Ascending aorta (tissue), 2 donors: ENCODE data around the gene VEGFA. TPM values are rescaled to one million over a fixed set of nuclear protein-coding genes. Genes with fewer than 3 reads are reported as not detected.

Experiments used
- DNase-seq, 2 donors: peaks; one replicate each; pipeline ENCODE4 v3.0.0-alpha.2; 2019; ENCODE audit warnings: low spot score in 2 of 2
- H3K27ac ChIP-seq, 2 donors: fragments of 200-600 bp; sonication (generic); one replicate each; pipeline ENCODE4 v1.5.1; 2016 to 2017; ENCODE audit warnings: mild to moderate bottlenecking in 1 of 2
- H3K27me3 ChIP-seq: fragments of 200-600 bp; sonication (generic); one replicate; pipeline ENCODE4 v1.5.1; 2017
- H3K36me3 ChIP-seq, 2 donors: fragments of 200-600 bp; sonication (generic); one replicate each; pipeline ENCODE4 v1.5.1; 2016
- H3K4me1 ChIP-seq, 2 donors: fragments of 200-600 bp; sonication (generic); one replicate each; pipeline ENCODE4 v1.5.1; 2016 to 2017; ENCODE audit warnings: mild to moderate bottlenecking in 1 of 2
- H3K4me3 ChIP-seq, 2 donors: fragments of 200-600 bp; sonication (generic); one replicate each; pipeline ENCODE4 v1.5.1; 2016 to 2017; ENCODE audit warnings: mild to moderate bottlenecking in 1 of 2
- H3K9me3 ChIP-seq, 2 donors: fragments of 200-600 bp; sonication (generic); one replicate each; pipeline ENCODE4 v1.5.1; 2016
- CTCF ChIP-seq, 3 experiments: fragments of 200-600 bp in 2 of 3; fragments of 450-650 bp in 1 of 3; sonication (generic) in 2 of 3; IDR thresholded peaks; one replicate each; pipeline ENCODE4 v1.5.1; 2016 to 2019; ENCODE audit warnings: antibody characterized with exemption in 3 of 3, mild to moderate bottlenecking in 1 of 3, moderate library complexity in 1 of 3
- intact Hi-C: fragments of 100-400 bp; cut with DNase I; formaldehyde crosslinking; loops from one replicate; pipeline ENCODE4 v1.15.1; 2023
- total RNA-seq: library from RNA; depleted of rRNA; stranded (reverse); fragments of >200 nt; gene quantifications from one replicate; pipeline ENCODE4 v1.1.0, GENCODE V29; 2016

The VEGFA gene
- total RNA-seq, 1 donor from 2014 or later, result 110 TPM

- TF ChIP-seq CTCF (IDR thresholded peaks at IDR 0.05), result no peak
- Histone ChIP-seq H3K9me3 (no peaks in the 10 kb centered on the region), H3K4me1 (no peaks in the 10 kb centered on the region), H3K27ac (no peak overlapping the region), H3K4me3 (no peak overlapping the region), H3K27me3 (no peaks in the 10 kb centered on the region), H3K36me3 (no peaks in the 10 kb centered on the region)
- DNase-seq, result no peak
- intact Hi-C loops, result no loop called here
These were observed 8.2 kb upstream of the VEGFA start for GRCh38 chr6:43761666-43762409.

- no peak for DNase-seq
- Histone ChIP-seq H3K4me1 (no peaks in the 10 kb centered on the region), H3K27ac (no peak overlapping the region), H3K27me3 (no peaks in the 10 kb centered on the region), H3K9me3 (no peaks in the 10 kb centered on the region), H3K36me3 (no peaks in the 10 kb centered on the region), H3K4me3 (no peak overlapping the region)
- TF ChIP-seq CTCF (IDR thresholded peaks at IDR 0.05), result no peak
- intact Hi-C loops, result no loop called here
These were observed 7.6 kb upstream of the VEGFA start for GRCh38 chr6:43762410-43762768.

- no peaks in the 10 kb centered on the region for H3K9me3 ChIP-seq
- H3K36me3 ChIP-seq, result no peaks in the 10 kb centered on the region
- DNase-seq, result no peak
- no peak for TF ChIP-seq CTCF (IDR thresholded peaks at IDR 0.05)
- H3K27ac ChIP-seq, result no peak overlapping the region
- intact Hi-C loops, result no loop called here
- no peaks in the 10 kb centered on the region for H3K27me3 ChIP-seq
- no peak overlapping the region for H3K4me3 ChIP-seq
- no peaks in the 10 kb centered on the region for H3K4me1 ChIP-seq
These were observed 6.9 kb upstream of the VEGFA start for GRCh38 chr6:43762966-43763695.

- intact Hi-C loops, result no loop called here
- no peaks in the 10 kb centered on the region for H3K36me3 ChIP-seq
- no peaks in the 10 kb centered on the region for H3K27me3 ChIP-seq
- H3K9me3 ChIP-seq, result no peaks in the 10 kb centered on the region
- H3K4me3 ChIP-seq, result no peak overlapping the region
- H3K27ac ChIP-seq, result no peak overlapping the region
- no peak for DNase-seq
- no peak for TF ChIP-seq CTCF (IDR thresholded peaks at IDR 0.05)
- peaks cover under 1 to 3% of the 10 kb centered on the region in 2 donors for H3K4me1 ChIP-seq
These were observed 6.0 kb upstream of the VEGFA start for GRCh38 chr6:43763812-43764522.

GRCh38 chr6:43764772-43765171 is 5.2 kb upstream of the VEGFA start:
- DNase-seq, result no peak

More at GRCh38 chr6:43764772-43765171, 5.2 kb upstream of the VEGFA start:
- intact Hi-C loops, result no loop called here
- Histone ChIP-seq H3K27me3 (no peaks in the 10 kb centered on the region), H3K4me1 (peaks cover 5 to 6% of the 10 kb centered on the region in 2 donors), H3K27ac (no peak overlapping the region), H3K9me3 (no peaks in the 10 kb centered on the region), H3K36me3 (no peaks in the 10 kb centered on the region), H3K4me3 (no peak overlapping the region)
- TF ChIP-seq CTCF (IDR thresholded peaks at IDR 0.05), result no peak
